ENCODE data around the gene UVRAG. TPM values are rescaled to one million over a fixed set of nuclear protein-coding genes. Genes with fewer than 3 reads are reported as not detected.
"Not testable (repeated sequence)": the region's sequence is repeated elsewhere in the genome, so short reads cannot be mapped to it uniquely, and the experiment has no call there.

The UVRAG gene
- total RNA-seq, 1 experiment from 2014 or later, result 29.5 TPM

- H3K27ac ChIP-seq (ENCODE audit: low read length); H3K4me1 ChIP-seq (ENCODE audit: control insufficient read depth, insufficient read depth, low read length); BruUV-seq (replicated peaks); H3K36me3 ChIP-seq (ENCODE audit: control insufficient read depth, insufficient read depth, low read length); POLR2A ChIA-PET; H3K27me3 ChIP-seq (ENCODE audit: control insufficient read depth, insufficient read depth, low read length); intact Hi-C loops (cut with micrococcal nuclease; ENCODE audit: unreplicated experiment); DNase-seq (ENCODE audit: low read depth, low spot score); H3K4me3 ChIP-seq (ENCODE audit: low read depth in 2 of 2, low read length in 2 of 2); in situ Hi-C loops (cut with HindIII; ENCODE audit: low pct_unique_long_range_greater_than_20kb, low sequenced_read_pairs); H3K9me3 ChIP-seq (ENCODE audit: control insufficient read depth, insufficient read depth, low read depth, low read length); CTCF ChIA-PET; ATAC-seq: not testable (repeated sequence)
These were observed 164.1 kb downstream of the UVRAG start for GRCh38 chr11:75979075-75979474.

- DNase-seq (ENCODE audit: low read depth, low spot score); H3K27ac ChIP-seq (ENCODE audit: low read length); ATAC-seq; intact Hi-C loops (cut with micrococcal nuclease; ENCODE audit: unreplicated experiment); CTCF ChIA-PET; H3K4me1 ChIP-seq (ENCODE audit: control insufficient read depth, insufficient read depth, low read length); H3K9me3 ChIP-seq (ENCODE audit: control insufficient read depth, insufficient read depth, low read depth, low read length); in situ Hi-C loops (cut with HindIII; ENCODE audit: low pct_unique_long_range_greater_than_20kb, low sequenced_read_pairs); H3K36me3 ChIP-seq (ENCODE audit: control insufficient read depth, insufficient read depth, low read length); H3K27me3 ChIP-seq (ENCODE audit: control insufficient read depth, insufficient read depth, low read length); BruUV-seq (replicated peaks); H3K4me3 ChIP-seq (ENCODE audit: low read depth in 2 of 2, low read length in 2 of 2): not testable (repeated sequence)
- POLR2A ChIA-PET, result interaction anchor here (0.6 kb wide), 1 partner anchor 9 kb away, joined by 9 read pairs; no protein-coding TSS in a partner anchor
These were observed 164.5 kb downstream of the UVRAG start for GRCh38 chr11:75979479-75980027.

GRCh38 chr11:75980031-75980430, 165.0 kb downstream of the UVRAG start:
- ATAC-seq, result no peak
- CTCF ChIA-PET, result no interaction called here

More at GRCh38 chr11:75980031-75980430, 165.0 kb downstream of the UVRAG start:
- no peak for TF ChIP-seq REST (IDR thresholded peaks at IDR 0.05; ENCODE audit: insufficient read depth in 1 of 2, low read depth in 2 of 2, low read length in 1 of 2)
- no peak for TF ChIP-seq TCF7L2 (IDR thresholded peaks at IDR 0.05; ENCODE audit: low read depth, low read length)
- no peak for TF ChIP-seq SIN3A (IDR thresholded peaks at IDR 0.05; ENCODE audit: borderline replicate concordance, insufficient read depth, low read depth, low read length)
- TF ChIP-seq CTCF (IDR thresholded peaks at IDR 0.05), result no peak
- no peak for TF ChIP-seq POLR2AphosphoS5 (IDR thresholded peaks at IDR 0.05; ENCODE audit: low read depth, low read length)
- Histone ChIP-seq H3K4me1 (ENCODE audit: control insufficient read depth, insufficient read depth, low read length) (no peaks in the 10 kb centered on the region), H3K9me3 (ENCODE audit: control insufficient read depth, insufficient read depth, low read depth, low read length) (no peaks in the 10 kb centered on the region), H3K36me3 (ENCODE audit: control insufficient read depth, insufficient read depth, low read length) (no peaks in the 10 kb centered on the region), H3K27ac (ENCODE audit: low read length) (no peak overlapping the region), H3K4me3 (ENCODE audit: low read depth in 2 of 2, low read length in 2 of 2) (no peak overlapping the region), H3K27me3 (ENCODE audit: control insufficient read depth, insufficient read depth, low read length) (no peaks in the 10 kb centered on the region)
- in situ Hi-C loops (cut with HindIII; ENCODE audit: low pct_unique_long_range_greater_than_20kb, low sequenced_read_pairs) (no loop called here), intact Hi-C loops (cut with micrococcal nuclease; ENCODE audit: unreplicated experiment) (no loop called here)
- POLR2A ChIA-PET, result interaction anchor here (0.6 to 0.7 kb wide), 2 partner anchors 10 to 316 kb away, joined by 6 to 9 read pairs; no protein-coding TSS in a partner anchor
- no peak for DNase-seq (ENCODE audit: low read depth, low spot score)
- no TSS peak for BruUV-seq (replicated peaks)

Data from Panc1 (cell line).